ENCODE data around the gene TRMT61B. TPM values are rescaled to one million over a fixed set of nuclear protein-coding genes. Genes with fewer than 3 reads are reported as not detected.

Gene TRMT61B
- total and polyA plus RNA-seq, 2 experiments from 2014 or later, result 13.6 to 21.8 TPM

DNA sequence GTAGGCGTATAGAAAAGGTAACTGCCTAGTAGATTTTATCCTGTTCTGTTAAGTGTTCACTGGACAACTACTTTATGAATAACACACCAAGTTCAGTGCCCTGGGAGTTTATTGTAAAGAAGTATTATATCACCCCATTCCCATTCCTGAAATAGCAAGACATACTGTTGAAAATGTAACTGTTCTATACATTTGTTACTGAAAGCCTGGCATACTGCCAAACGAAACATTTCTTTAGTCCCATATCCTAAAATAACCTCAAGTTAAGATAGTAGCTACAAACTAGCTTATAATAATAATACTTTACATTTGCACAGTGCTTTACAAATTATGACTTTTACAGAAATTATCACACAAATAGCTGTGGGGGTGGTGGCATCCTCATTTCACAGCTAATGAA, 34.3 kb downstream of the TRMT61B start:
- DNase-seq, result no peak
- no peaks in the 10 kb centered on the region for H3K4me1 ChIP-seq (ENCODE audit: insufficient read depth)
- H3K27ac ChIP-seq, result no peak overlapping the region
- no peak overlapping the region for H3K4me2 ChIP-seq (ENCODE audit: unreplicated experiment)
- in situ Hi-C loops (cut with MboI), result no loop called here
- no peak overlapping the region for H3K4me3 ChIP-seq
- H3F3A ChIP-seq (ENCODE audit: insufficient read depth), result no peaks in the 10 kb centered on the region
- H4K20me1 ChIP-seq (ENCODE audit: insufficient read depth), result no peaks in the 10 kb centered on the region
- no peaks in the 10 kb centered on the region for H3K79me2 ChIP-seq (ENCODE audit: insufficient read depth)
- no peaks in the 10 kb centered on the region for H3K9me3 ChIP-seq (ENCODE audit: low read depth)
- TF ChIP-seq EZH2phosphoT487 (IDR thresholded peaks at IDR 0.05; ENCODE audit: insufficient read depth, low read depth) (no peak), EZH2 (IDR thresholded peaks at IDR 0.05; ENCODE audit: insufficient read depth, poor library complexity, severe bottlenecking) (no peak)
- no peaks in the 10 kb centered on the region for H3K27me3 ChIP-seq (replicated peaks; ENCODE audit: insufficient read depth)
- no peaks in the 10 kb centered on the region for H3K36me3 ChIP-seq (ENCODE audit: low read depth)
- H3K9ac ChIP-seq, result no peak overlapping the region
- 50 to 52% methylated on average over 2 of the region's 2 CpGs for WGBS, 2 experiments (ENCODE audit: low coverage in 1 of 2, low lambda C conversion rate in 2 of 2, missing lambda C conversion rate in 2 of 2)
- no peak overlapping the region for H2AFZ ChIP-seq
- no peaks in the 10 kb centered on the region for H3K9me2 ChIP-seq (ENCODE audit: insufficient read depth)

- Histone ChIP-seq H4K20me1 (ENCODE audit: insufficient read depth) (no peaks in the 10 kb centered on the region), H3F3A (ENCODE audit: insufficient read depth) (no peaks in the 10 kb centered on the region), H3K9me2 (ENCODE audit: insufficient read depth) (no peaks in the 10 kb centered on the region), H3K79me2 (ENCODE audit: insufficient read depth) (no peaks in the 10 kb centered on the region), H3K4me1 (ENCODE audit: insufficient read depth) (no peaks in the 10 kb centered on the region), H3K4me3 (no peak overlapping the region), H3K27ac (no peak overlapping the region), H3K9ac (no peak overlapping the region), H3K27me3 (replicated peaks; ENCODE audit: insufficient read depth) (no peaks in the 10 kb centered on the region), H3K9me3 (ENCODE audit: low read depth) (no peaks in the 10 kb centered on the region), H3K36me3 (ENCODE audit: low read depth) (no peaks in the 10 kb centered on the region), H2AFZ (no peak overlapping the region), H3K4me2 (ENCODE audit: unreplicated experiment) (no peak overlapping the region)
- TF ChIP-seq EZH2 (IDR thresholded peaks at IDR 0.05; ENCODE audit: insufficient read depth, poor library complexity, severe bottlenecking), result no peak
- TF ChIP-seq EZH2phosphoT487 (IDR thresholded peaks at IDR 0.05; ENCODE audit: insufficient read depth, low read depth), result no peak
- DNase-seq, result no peak
- in situ Hi-C loops (cut with MboI), result no loop called here
- 91 to 93% methylated on average over 2 of the region's 2 CpGs for WGBS, 2 experiments (ENCODE audit: low coverage in 1 of 2, low lambda C conversion rate in 2 of 2, missing lambda C conversion rate in 2 of 2)
Measured at GRCh38 chr2:28833740-28834470, 36.2 kb downstream of the TRMT61B start.

DNA sequence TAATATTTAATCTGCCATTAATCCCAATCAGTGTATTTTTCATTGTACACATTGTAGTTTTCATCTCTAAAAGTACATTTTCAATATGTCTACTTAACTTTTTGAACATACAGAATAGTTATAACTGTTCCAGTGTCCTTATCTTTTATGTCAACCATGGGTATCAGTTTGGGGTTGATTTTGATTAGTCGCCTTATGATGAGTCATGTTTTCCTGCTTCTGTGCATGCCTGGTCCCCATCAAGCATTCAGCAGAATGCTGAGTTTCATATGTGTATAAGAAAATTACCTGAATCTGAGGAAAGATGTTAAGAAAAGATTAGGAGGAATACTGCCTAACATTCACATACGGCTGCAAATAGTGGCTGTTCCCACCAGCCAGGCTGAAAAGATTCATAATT, 41.7 kb downstream of the TRMT61B start:
- H3K36me3 ChIP-seq (ENCODE audit: low read depth), result no peaks in the 10 kb centered on the region
- TF ChIP-seq EZH2phosphoT487 (IDR thresholded peaks at IDR 0.05; ENCODE audit: insufficient read depth, low read depth), result no peak
- no peak for TF ChIP-seq EZH2 (IDR thresholded peaks at IDR 0.05; ENCODE audit: insufficient read depth, poor library complexity, severe bottlenecking)
- no peak overlapping the region for H3K4me2 ChIP-seq (ENCODE audit: unreplicated experiment)
- no peaks in the 10 kb centered on the region for H3K9me2 ChIP-seq (ENCODE audit: insufficient read depth)
- H4K20me1 ChIP-seq (ENCODE audit: insufficient read depth), result no peaks in the 10 kb centered on the region
- peak; percentile 13 for DNase-seq
- no peaks in the 10 kb centered on the region for H3F3A ChIP-seq (ENCODE audit: insufficient read depth)
- WGBS, 2 experiments (ENCODE audit: low coverage in 1 of 2, low lambda C conversion rate in 2 of 2, missing lambda C conversion rate in 2 of 2), result 47 to 64% methylated on average over 2 of the region's 2 CpGs
- H3K27me3 ChIP-seq (replicated peaks; ENCODE audit: insufficient read depth), result no peaks in the 10 kb centered on the region
- H3K4me3 ChIP-seq, result no peak overlapping the region
- no peak overlapping the region for H2AFZ ChIP-seq
- in situ Hi-C loops (cut with MboI), result no loop called here
- H3K9me3 ChIP-seq (ENCODE audit: low read depth), result no peaks in the 10 kb centered on the region
- no peaks in the 10 kb centered on the region for H3K4me1 ChIP-seq (ENCODE audit: insufficient read depth)
- H3K79me2 ChIP-seq (ENCODE audit: insufficient read depth), result no peaks in the 10 kb centered on the region
- H3K27ac ChIP-seq, result no peak overlapping the region
- H3K9ac ChIP-seq, result no peak overlapping the region

DNA sequence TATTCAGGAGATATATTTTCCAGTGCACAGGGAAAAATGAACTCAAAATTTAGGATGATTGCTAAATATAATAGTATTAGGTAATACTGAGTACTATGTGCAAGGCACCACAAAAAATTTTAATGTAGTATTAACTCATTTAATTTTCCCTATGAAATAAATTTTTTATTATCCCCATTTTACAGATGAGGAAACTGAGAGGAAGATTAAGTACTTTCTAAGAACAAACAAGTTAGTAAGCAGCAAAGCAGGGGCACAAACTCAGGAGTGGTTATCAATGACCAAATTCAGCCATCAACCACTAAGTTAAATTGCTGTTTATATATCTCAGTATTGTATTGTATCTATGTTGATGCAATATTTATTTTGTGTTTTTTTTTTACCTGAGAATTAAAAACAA, 45.2 kb downstream of the TRMT61B start:
- Histone ChIP-seq H3K9me3 (ENCODE audit: low read depth) (no peaks in the 10 kb centered on the region), H3K27ac (no peak overlapping the region), H3K36me3 (ENCODE audit: low read depth) (no peaks in the 10 kb centered on the region), H3K79me2 (ENCODE audit: insufficient read depth) (no peaks in the 10 kb centered on the region), H3K4me1 (ENCODE audit: insufficient read depth) (no peaks in the 10 kb centered on the region), H3K27me3 (replicated peaks; ENCODE audit: insufficient read depth) (no peaks in the 10 kb centered on the region), H3K9ac (no peak overlapping the region), H3F3A (ENCODE audit: insufficient read depth) (peaks cover 5% of the 10 kb centered on the region; the same call in 1 of the 2 replicates), H4K20me1 (ENCODE audit: insufficient read depth) (no peaks in the 10 kb centered on the region), H3K4me2 (ENCODE audit: unreplicated experiment) (no peak overlapping the region), H3K9me2 (ENCODE audit: insufficient read depth) (no peaks in the 10 kb centered on the region), H2AFZ (no peak overlapping the region), H3K4me3 (no peak overlapping the region)
- DNase-seq, result no peak
- in situ Hi-C loops (cut with MboI), result no loop called here
- TF ChIP-seq EZH2phosphoT487 (IDR thresholded peaks at IDR 0.05; ENCODE audit: insufficient read depth, low read depth) (no peak), EZH2 (IDR thresholded peaks at IDR 0.05; ENCODE audit: insufficient read depth, poor library complexity, severe bottlenecking) (no peak)

Measured in GM23248 (cell line).